GM21423 (cell line): ENCODE results near the gene BPIFB3.
"Not testable (repeated sequence)": the region's sequence is repeated elsewhere in the genome, so short reads cannot be mapped to it uniquely, and the experiment has no call there.

Experiments used
- ATAC-seq: cut with Tn5 transposase; IDR thresholded peaks from one replicate; pipeline ENCODE4 v1.9.1; 2021; ENCODE audit warnings: mild to moderate bottlenecking, moderate library complexity; ENCODE audit not compliant: unreplicated experiment

Gene BPIFB3

DNA sequence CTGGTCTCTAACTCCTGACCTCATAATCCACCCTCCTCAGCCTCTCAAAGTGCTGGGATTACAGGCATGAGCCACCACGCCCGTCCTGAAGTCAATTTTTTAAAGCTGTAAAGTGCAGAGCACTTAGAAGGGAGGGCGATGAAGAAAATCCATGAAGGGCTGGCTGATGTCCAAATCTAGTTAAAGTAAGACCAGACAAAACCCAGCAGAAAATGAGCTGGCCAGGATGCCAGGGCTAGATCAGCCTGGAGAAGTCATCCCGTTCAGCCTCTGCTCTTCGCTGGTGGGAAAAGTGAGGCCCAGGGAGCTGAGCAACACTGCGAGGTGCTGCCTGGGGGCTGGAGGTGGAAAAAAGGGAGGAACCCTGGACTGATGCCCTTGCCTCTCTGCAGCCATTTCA lies 28.8 kb downstream of the BPIFB3 start:
- no peak for ATAC-seq

DNA sequence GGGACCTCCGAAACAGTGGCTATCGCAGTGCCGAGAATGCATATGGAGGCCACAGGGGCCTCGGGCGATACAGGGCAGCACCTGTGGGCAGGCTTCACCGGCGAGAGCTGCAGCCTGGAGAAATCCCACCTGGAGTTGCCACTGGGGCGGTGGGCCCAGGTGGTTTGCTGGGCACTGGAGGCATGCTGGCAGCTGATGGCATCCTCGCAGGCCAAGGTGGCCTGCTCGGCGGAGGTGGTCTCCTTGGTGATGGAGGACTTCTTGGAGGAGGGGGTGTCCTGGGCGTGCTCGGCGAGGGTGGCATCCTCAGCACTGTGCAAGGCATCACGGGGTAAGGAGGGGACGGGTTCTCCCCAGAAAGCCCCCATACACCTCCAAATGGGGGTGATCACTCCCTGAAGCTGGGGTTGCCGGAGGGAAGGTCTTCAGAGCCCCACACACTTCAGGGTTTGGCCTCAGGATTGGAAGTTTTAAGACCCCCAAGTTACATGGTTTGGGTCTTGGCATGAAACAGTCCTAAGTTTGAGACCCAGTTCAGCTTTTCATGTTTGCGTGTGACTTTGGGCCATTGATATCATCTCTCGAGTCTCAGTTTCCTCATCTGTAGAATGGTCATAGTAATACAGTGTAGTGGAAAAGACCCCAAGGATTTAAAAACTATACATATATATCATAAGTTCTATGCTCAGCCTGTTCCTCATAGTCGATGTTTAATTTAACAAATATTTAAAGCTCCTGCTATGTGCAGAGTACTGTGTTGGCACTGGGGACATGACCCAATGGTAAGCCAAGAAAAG lies 30.0 kb downstream of the BPIFB3 start:
- ATAC-seq: no peak

DNA sequence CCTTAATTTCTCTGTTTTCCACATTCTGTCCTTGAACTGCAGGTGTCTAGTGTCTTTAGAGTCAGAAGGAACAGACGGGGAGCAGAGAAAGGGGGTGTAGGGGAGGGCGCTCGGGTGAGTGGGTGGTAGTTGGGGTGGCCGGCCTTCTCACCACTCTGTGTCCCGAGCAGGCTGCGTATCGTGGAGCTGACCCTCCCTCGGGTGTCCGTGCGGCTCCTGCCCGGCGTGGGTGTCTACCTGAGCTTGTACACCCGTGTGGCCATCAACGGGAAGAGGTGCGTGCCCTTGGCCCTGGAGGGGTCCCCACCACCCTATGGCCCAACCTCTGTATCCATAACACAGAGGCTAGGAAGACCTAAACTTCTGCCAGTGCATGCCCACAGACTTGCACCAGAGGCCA lies 31.0 kb downstream of the BPIFB3 start:
- no peak for ATAC-seq

DNA sequence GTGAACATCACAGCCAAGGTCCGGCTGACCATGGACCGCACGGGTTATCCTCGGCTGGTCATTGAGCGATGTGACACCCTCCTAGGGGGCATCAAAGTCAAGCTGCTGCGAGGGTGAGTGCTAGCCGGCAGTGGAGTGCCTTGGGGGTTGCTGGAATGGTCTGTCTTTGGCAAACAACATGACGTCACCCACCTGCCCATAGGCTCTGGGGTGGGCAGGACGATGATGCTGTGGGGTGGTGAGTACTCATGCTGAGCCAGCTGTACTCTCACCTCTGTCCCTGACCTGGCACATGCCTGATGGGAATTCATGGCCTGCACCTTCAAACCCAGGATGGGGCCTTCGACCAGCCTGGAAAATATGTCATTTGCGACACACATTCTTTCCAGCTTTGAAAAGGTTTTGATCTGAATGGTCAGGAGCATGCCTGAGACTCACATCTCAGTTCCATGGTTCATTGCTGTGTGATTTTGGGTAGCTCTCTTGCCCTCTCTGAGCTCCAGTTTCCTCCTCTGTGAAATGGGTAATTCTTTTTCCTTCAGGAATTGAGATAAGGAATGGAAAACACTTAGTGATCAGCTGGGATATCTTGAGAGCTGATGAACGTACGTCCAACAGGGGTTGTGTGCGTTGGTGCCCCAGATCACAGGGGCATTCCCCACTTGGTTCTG lies 32.5 kb downstream of the BPIFB3 start:
- ATAC-seq: no peak

DNA sequence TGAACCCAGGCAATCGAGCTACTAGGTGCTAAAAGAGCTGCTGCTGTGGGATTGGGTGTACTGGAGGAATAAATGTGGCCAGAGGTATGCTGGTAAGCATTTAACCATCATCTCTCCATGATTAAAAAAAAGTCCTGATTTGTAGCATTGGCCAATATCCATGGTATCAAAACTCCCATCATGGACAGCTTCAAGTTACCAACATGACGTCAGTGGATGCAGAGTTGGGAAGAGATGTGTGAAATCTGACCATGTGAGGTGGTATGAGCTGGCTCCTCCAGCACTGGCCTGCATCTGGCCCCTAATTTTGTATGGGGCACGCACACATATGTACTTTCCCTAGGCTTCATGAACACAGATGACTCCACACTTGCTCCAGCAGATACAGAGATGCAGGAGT lies 37.4 kb downstream of the BPIFB3 start:
- no peak for ATAC-seq

DNA sequence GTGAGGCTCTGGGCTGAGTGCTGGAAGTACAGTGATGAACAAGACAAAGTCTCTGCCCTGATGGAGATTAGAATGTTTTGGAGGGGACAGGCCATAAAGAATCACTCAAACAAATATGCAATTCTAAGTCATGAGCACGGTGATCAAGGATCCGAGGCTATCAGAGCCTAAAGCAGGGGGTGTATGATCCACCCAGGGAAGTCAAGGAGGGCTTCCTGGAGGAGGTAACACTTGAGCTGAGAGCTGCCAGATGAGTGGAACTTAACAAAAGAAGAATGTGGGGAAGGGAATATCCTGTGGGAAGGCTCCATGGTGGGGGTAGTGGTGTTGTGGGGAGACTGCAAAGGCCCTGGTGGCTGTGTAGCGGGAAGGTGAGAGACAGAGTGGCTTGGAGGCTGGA lies 38.0 kb downstream of the BPIFB3 start:
- ATAC-seq: no peak

DNA sequence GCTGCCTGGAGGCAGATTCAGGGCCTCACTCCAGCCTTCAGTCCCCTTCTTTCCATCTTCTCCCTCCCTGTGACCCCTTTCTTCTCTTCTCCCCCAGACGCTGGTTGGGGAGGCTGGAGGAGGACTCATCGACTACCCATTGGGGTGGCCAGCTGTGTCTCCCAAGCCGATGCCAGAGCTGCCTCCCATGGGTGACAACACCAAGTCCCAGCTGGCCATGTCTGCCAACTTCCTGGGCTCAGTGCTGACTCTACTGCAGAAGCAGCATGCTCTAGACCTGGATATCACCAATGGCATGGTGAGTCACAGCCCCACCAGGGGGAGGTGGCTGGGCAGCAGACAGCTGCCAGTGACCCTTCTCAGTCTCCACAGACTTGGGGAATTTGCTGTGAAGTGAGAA lies 38.7 kb downstream of the BPIFB3 start:
- ATAC-seq: no peak

DNA sequence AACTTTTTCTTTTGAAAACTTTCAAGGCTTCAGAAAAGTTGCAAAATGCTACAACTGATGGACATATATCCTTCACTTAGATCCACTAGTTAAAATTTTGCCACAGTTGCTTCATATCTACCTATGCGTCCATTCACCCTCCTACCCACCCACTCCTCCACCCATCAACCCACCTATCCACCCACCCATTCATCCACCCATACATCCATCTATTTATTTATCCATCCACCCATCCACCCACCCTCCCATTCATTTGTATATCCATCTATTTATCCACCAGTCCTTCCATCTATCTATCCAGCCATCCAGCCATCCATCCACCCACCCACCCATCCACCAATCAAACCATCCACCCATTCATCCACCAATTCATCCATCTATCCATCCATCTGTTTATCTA lies 39.4 kb downstream of the BPIFB3 start:
- no peak for ATAC-seq

DNA sequence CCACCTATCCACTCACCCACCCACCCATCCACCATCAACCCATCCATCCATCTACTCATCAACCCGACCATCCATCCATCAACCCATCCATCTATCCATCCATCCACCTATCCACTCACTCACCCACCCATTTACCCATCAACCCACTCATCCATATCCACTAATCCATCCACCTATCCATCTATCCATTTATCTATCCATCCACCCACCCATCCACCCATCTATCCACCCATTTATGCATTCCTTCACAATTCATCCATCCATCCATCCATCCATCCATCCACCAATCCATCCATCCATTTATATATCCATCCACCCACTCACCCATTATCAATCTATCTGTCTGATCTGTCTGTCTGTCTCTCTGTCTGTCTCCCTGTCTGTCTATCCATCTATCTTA lies 39.9 kb downstream of the BPIFB3 start:
- ATAC-seq: no peak

DNA sequence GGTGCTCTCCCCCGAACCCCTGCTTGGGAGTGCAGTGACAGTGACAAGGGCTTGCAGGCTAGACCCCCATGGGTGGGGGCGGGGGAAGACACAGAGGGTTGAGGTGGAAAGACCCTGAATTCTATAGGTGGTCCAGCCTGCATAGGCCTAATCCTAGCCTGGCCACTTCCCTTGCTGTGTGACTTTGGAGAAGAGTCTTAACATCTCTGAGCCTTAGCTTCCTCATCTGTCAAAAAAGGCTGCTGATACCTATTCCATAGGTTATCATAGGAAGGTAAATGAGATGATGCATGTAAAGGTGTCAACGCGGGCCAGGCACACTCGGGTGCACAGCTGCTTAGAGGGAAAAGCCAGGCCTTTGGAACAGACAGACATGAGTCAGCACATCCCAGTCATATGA lies 41.5 kb downstream of the BPIFB3 start:
- no peak for ATAC-seq

DNA sequence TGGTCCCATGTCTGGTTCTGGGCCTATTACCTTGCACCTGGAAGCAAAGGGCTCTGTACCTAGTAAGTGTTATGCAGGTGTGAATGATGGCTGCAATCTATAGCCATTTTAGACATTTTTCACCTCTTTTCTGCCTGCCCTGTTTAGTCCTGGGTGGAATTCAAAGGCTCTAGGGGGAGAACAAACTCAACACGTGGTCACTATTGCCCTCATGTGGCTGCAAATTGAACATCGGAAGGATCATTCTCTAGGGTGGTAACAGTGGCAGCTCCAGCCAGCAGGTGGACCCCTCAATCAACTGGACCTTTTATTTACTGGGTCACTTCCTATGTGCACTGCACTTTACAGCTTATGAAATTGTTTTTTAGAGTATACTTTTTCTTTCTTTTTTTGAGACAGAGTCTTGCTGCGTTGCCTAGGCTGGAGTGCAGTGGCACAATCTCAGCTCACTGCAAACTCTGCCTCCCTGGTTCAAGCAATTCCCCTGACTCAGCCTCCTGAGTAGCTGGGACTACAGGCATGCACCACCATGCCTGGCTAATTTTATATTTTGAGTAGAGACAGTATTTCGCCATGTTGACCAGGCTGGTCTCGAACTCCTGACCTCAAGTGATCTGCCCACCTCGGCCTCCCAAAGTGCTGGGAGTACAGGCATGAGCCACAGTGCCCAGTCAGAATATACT lies 42.3 kb downstream of the BPIFB3 start:
- not testable (repeated sequence) for ATAC-seq

DNA sequence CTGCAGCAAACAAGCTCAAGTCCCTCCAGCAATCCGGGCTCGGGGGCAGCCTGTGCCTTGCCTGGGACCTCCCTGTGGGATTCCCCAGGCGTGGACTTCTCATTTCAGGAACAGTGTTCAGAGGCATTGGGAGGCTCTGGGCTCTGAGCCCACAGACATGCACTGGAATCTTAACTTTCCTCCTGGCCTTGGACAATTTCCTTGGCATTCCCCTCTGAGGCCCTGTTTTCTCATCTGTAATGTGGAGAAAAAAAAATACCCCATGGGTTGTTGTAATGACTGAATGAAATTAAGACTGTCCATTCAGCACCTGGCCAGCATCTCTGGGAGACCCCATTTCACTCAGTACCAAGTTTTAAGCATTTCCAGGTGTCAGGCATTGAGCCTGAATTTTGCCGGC lies 43.3 kb downstream of the BPIFB3 start:
- ATAC-seq: no peak

DNA sequence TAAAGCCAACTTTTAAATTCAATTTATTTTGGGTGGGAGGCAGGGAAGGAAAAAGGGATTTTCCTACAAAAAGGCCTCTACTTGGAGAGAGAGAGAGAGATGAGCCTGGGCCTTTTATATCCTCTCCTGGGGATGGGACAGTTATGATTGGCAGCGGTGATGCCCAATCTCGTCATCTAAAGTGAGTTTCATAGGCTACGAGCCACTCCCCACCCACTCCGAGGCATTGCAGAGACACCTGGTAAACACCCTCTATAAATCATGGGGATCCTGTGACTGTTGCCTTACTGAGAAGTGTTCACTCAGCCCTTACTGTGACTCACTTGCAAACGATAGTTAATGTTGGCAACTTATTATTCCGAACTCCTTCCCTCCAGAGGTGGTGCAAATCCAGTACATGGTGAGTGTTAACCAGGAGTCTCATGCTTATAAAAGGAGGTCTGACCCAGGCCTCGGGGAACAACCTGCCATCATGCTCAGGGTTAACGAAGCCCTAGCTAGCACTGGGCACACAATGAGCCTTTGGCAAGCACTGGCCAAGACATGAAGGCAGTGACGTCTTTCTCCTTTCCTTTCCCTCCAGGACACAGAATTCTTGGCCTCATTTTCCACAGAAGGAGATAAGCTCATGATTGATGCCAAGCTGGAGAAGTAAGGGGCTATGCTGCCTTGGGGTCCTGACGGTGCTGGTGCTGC lies 46.3 kb downstream of the BPIFB3 start:
- no peak for ATAC-seq

DNA sequence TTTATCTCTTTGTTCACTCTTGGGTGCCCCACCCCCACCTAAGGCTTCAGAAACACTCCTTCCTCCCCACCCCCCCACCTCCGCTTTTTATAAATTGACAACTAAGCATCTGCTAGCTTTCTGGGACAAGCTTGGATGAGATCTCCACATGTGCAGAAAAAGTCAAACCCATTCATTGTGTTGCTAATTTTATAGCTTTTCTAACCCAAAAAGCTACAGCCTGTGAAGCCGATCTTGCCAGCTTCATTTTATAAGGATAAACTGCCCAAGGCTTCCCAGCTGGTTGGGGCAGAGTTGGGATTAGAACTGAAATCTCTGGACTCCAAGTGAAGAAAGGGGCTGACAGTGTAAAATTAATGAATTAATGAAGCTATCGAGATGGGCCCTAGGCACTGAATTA lies 49.9 kb downstream of the BPIFB3 start:
- no peak for ATAC-seq

DNA sequence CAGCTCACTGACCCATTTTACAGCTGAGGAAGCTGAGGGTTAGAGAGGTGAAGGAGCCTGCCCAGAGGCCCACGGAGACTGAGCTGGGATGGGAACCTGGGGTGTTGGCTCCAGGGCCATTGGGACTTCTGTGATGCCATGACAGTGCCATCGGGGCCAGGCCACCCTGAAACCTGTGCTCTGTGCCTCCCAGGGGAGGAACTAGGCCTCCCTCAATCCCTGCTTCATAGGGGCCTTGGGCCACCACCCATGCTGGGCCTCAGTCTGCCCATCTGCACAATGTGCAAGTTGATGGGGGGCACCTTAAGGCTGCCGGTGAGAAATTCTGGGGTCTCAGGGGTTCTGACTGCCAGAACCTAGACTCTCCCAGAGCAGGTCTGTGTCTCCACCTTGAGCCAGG lies 50.6 kb downstream of the BPIFB3 start:
- ATAC-seq: no peak

DNA sequence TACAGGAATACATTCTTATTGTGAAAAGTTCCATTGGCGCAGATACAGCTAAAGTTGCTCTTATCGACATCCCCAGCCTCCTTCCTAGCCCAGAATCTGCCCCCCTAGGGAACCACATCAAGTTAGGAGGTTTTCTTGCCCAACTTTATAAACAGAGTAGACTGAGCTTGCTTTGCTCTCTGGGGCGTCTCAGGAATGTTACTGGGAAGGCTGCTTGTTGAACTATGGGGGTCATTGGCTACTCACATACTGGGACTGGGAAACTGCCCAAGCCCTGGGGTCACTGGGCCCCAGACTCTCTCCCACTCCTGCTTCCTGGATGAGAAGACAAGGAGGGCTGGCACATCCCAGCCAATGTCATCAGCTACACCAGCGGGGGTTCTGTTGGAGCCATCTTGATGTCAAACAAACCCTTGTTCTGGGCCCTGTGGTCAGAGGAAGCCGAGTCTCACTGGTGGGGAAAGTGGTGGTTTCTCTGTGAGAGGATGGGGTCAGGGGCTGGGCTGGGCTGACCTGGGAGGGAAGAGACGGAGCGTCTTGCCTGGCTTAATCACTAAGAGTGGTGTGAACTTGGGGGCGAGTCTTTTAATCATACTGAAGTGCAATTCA lies 51.7 kb downstream of the BPIFB3 start:
- ATAC-seq: no peak

DNA sequence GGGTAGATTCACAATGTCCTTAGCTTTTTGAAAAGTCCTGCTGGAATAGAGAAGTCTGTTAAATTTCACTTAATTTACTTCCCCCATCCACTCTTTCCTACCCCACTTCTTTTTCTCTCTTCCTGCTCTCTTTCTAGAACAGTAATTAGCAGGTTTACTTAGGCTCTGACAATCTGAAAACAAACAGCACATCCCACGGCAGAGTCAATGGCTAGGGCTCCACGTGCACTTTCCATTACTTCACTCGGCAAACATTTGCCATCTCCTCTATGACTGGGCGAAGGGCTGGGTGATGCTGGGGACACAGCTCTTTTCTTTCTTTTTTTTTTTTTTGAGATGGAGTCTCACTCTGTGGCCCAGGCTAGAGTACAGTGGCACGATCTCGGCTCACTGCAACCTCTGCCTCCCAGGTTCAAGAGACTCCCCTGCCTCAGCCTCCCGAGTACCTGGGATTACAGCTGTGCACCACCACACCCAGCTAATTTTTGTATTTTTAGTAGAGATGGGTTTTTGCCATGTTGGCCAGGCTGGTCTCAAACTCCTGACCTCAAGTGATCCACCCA lies 52.4 kb downstream of the BPIFB3 start:
- ATAC-seq: not testable (repeated sequence)

DNA sequence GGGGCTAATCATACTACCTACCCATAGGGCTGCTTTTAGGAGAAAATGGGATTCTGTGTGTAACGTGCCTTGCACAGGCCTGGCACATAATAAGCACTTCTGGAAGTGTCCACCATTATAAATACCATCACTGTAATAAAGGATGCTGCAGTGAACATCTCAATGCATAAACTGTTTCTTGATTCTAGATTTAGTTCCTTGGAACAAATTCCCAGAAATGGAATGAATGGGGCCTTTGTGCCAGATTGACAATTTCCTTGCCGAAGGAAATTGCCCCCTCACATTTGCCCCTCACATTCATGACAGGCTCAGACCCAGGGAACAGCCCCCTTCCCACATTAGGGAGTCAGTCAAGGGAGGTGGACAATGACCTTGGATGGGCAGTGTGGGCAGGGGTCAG lies 55.0 kb downstream of the BPIFB3 start:
- no peak for ATAC-seq

DNA sequence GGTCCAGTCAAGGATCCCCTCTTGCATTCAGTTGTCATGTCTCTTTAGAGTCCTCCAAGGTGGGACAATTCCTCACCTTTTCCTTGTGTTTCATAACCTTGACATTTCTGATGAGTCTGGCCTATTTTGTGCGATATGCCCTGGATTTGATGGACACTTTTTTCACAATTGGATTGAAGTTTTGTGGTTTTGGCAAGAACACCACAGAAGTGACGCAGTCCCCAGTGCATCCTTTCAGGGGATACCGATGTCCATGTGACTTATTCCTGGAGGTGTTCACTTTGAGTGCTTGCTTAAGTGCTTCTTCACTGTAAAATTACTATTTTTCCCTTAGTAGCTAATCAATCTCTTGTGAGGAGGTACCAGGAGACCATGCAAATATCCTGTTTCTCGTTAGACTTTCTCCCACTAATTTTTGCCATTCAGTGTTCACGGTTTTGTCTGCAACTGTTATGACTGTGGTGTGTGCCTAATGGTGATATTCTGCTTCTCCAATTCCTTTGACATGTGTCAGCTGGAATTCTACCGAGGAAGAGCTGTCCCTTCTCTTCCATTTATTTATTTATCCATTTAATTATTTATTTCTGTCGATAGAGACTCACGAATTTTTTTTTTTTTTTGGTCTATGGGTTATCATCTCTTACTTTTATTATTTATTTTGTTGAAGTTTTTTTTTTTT lies 56.6 kb downstream of the BPIFB3 start:
- ATAC-seq: no peak

DNA sequence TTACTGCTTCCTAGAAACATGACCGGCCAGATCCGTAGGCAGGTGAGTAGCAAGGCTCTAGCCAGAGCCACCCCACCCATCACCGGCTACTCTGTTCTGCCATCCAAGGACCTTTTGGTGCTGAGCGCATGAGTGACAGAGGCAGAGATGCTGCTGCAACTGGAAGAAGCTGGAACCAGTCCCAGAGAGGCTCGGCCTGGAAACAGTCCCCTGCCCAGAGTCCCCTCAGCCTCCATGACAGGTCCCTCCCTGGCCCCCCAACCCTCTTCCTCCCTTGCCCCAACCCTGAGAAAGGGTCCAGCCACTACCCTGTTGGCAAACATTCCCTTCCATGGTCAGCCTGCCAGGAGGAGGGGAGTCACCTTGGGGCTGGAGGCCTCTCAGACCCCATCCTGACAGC lies 57.6 kb downstream of the BPIFB3 start:
- no peak for ATAC-seq
